Endothelial cell (in vitro differentiated cells): ENCODE data around the gene FGF1. TPM values are rescaled to one million over a fixed set of nuclear protein-coding genes. Genes with fewer than 3 reads are reported as not detected.

ENCODE experiments used
- DNase-seq: peaks from one replicate; pipeline ENCODE4 v3.0.0; 2021; ENCODE audit warnings: low spot score
- H3K27ac Mint-ChIP-seq: one replicate; pipeline ENCODE4 v1.8.0; 2021; ENCODE audit warnings: mixed read lengths, inconsistent platforms; ENCODE audit not compliant: unreplicated experiment
- H3K27me3 Mint-ChIP-seq: one replicate; pipeline ENCODE4 v1.8.0; 2021; ENCODE audit warnings: mild to moderate bottlenecking, moderate library complexity, mixed read lengths, inconsistent platforms; ENCODE audit not compliant: unreplicated experiment
- H3K36me3 Mint-ChIP-seq: one replicate; pipeline ENCODE4 v1.8.0; 2021; ENCODE audit warnings: mild to moderate bottlenecking, low read depth, mixed read lengths, inconsistent platforms; ENCODE audit not compliant: unreplicated experiment
- H3K4me1 Mint-ChIP-seq: one replicate; pipeline ENCODE4 v1.8.0; 2021; ENCODE audit warnings: mild to moderate bottlenecking, mixed read lengths, inconsistent platforms; ENCODE audit not compliant: unreplicated experiment
- H3K4me3 Mint-ChIP-seq: one replicate; pipeline ENCODE4 v1.8.0; 2021; ENCODE audit warnings: mild to moderate bottlenecking, mixed read lengths, inconsistent platforms; ENCODE audit not compliant: unreplicated experiment
- H3K9me3 Mint-ChIP-seq: one replicate; pipeline ENCODE4 v1.8.0; 2021; ENCODE audit warnings: mixed read lengths, inconsistent platforms; ENCODE audit not compliant: unreplicated experiment
- CTCF ChIP-seq: fragments of 200-600 bp; sonication (generic); IDR thresholded peaks from one replicate; pipeline ENCODE4 v1.5.0; 2021; ENCODE audit warnings: antibody characterized with exemption; ENCODE audit not compliant: unreplicated experiment
- total RNA-seq: library from RNA; stranded (reverse); fragmentation: NEBNext Ultra II Directional; extraction: Animal tissue kit (Norgen Biotek cat#: 25700); gene quantifications from one replicate; pipeline ENCODE4 v1.2.1, GENCODE V29; 2021; ENCODE audit not compliant: unreplicated experiment

FGF1 gene
- total RNA-seq, 1 donor from 2014 or later = 0.13 TPM

- peaks cover 1% of the 10 kb centered on the region for H3K27me3 Mint-ChIP-seq
- no peaks in the 10 kb centered on the region for H3K9me3 Mint-ChIP-seq
- H3K36me3 Mint-ChIP-seq = no peaks in the 10 kb centered on the region
- H3K4me3 Mint-ChIP-seq = no peak overlapping the region
- no peak for DNase-seq
- no peak overlapping the region for H3K27ac Mint-ChIP-seq
- H3K4me1 Mint-ChIP-seq = peaks cover 3% of the 10 kb centered on the region
- TF ChIP-seq CTCF = no peak
These were observed 21.3 kb downstream of the FGF1 start for GRCh38 chr5:142664636-142665035.

GRCh38 chr5:142664067-142664466 lies 21.8 kb downstream of the FGF1 start:
- Mint-ChIP-seq H3K27me3 (peaks cover 1% of the 10 kb centered on the region), H3K4me1 (peaks cover 3% of the 10 kb centered on the region), H3K4me3 (no peak overlapping the region), H3K36me3 (no peaks in the 10 kb centered on the region), H3K27ac (no peak overlapping the region), H3K9me3 (no peaks in the 10 kb centered on the region)
- TF ChIP-seq CTCF = no peak
- DNase-seq = no peak

- H3K36me3 Mint-ChIP-seq = no peaks in the 10 kb centered on the region
- H3K4me1 Mint-ChIP-seq = peaks cover 3% of the 10 kb centered on the region
- no peaks in the 10 kb centered on the region for H3K9me3 Mint-ChIP-seq
- peaks cover 1% of the 10 kb centered on the region for H3K27me3 Mint-ChIP-seq
- H3K4me3 Mint-ChIP-seq = no peak overlapping the region
- no peak for TF ChIP-seq CTCF
- no peak for DNase-seq
- no peak overlapping the region for H3K27ac Mint-ChIP-seq
These were observed 22.6 kb downstream of the FGF1 start for GRCh38 chr5:142663246-142663645.

GRCh38 chr5:142661957-142662356 lies 23.9 kb downstream of the FGF1 start:
- Mint-ChIP-seq H3K9me3 (no peaks in the 10 kb centered on the region), H3K27me3 (peaks cover 1% of the 10 kb centered on the region), H3K36me3 (no peaks in the 10 kb centered on the region), H3K27ac (no peak overlapping the region), H3K4me1 (peaks cover 3% of the 10 kb centered on the region), H3K4me3 (no peak overlapping the region)
- no peak for DNase-seq
- TF ChIP-seq CTCF = no peak

GRCh38 chr5:142661143-142661542 lies 24.7 kb downstream of the FGF1 start:
- no peak for DNase-seq
- H3K4me3 Mint-ChIP-seq = no peak overlapping the region
- no peak overlapping the region for H3K27ac Mint-ChIP-seq
- TF ChIP-seq CTCF = peak; percentile 19
- peaks cover 1% of the 10 kb centered on the region for H3K27me3 Mint-ChIP-seq
- peaks cover 3% of the 10 kb centered on the region for H3K4me1 Mint-ChIP-seq
- no peaks in the 10 kb centered on the region for H3K9me3 Mint-ChIP-seq
- H3K36me3 Mint-ChIP-seq = no peaks in the 10 kb centered on the region
